A673 (cell line): ENCODE measurements around the gene CHI3L2.

Experiments used
- CTCF ChIP-seq: fragments of 300-800, 200-600 bp; sonication (generic); conservative IDR thresholded peaks from 2 replicates; pipeline ENCODE4 v1.5.1; 2017; ENCODE audit warnings: low read depth, mild to moderate bottlenecking, antibody characterized with exemption, low read length, moderate library complexity, mixed read lengths
- EZH2 ChIP-seq: fragments of 200-600 bp; sonication (generic); IDR thresholded peaks from 2 replicates; pipeline ENCODE4 v1.6.1; 2017; ENCODE audit warnings: borderline replicate concordance, low read depth, mild to moderate bottlenecking, mixed read lengths, antibody characterized with exemption, low read length; ENCODE audit not compliant: poor library complexity, severe bottlenecking

GRCh38 chr1:111251570-111251969 lies 24.1 kb downstream of the CHI3L2 start:
- TF ChIP-seq CTCF (no peak), EZH2 (no peak)
